NCI-H1048 (cell line): ENCODE data around the gene PTF1A.

Experiments
- DNase-seq: peaks from one replicate; lab custom pipeline; 2025; lab: John Stamatoyannopoulos, UW

PTF1A gene, protein sequence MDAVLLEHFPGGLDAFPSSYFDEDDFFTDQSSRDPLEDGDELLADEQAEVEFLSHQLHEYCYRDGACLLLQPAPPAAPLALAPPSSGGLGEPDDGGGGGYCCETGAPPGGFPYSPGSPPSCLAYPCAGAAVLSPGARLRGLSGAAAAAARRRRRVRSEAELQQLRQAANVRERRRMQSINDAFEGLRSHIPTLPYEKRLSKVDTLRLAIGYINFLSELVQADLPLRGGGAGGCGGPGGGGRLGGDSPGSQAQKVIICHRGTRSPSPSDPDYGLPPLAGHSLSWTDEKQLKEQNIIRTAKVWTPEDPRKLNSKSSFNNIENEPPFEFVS

GRCh38 chr10:23191764-23192711 is at the start of gene PTF1A:
TSS of gene PTF1A (plus strand) at chr10:23192312. CDS start at chr10:23192531, 219 bp downstream.
- DNase-seq = no peak

GRCh38 chr10:23146258-23146657 is 45.9 kb upstream of the PTF1A start:
- DNase-seq = no peak

GRCh38 chr10:23147035-23147434 is 45.1 kb upstream of the PTF1A start:
- no peak for DNase-seq

- DNase-seq = no peak
Observed at GRCh38 chr10:23148214-23148613, 43.9 kb upstream of the PTF1A start.

GRCh38 chr10:23150091-23150490 is 42.0 kb upstream of the PTF1A start:
- no peak for DNase-seq

DNA sequence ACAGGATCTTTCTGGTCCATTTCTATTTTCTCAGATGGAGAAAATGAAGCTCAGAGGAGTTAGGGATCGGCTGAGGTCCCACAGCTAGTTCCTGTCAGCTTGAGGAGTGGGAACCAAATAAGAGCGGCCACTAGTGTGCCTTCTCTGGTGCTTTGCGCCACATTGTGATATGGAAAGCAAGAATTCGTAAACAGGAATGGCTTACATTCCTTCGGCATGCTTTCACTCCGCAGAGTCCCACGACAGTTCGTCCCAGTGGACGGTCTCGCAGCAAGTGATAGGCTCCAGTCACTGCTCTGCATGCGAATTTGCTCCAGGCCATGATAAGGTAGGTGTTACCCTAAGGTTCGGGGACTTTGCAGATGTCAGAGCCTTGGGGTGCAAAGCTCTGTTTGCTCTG is 41.5 kb upstream of the PTF1A start:
- no peak for DNase-seq

- DNase-seq = no peak
Observed at GRCh38 chr10:23151071-23151470, 41.0 kb upstream of the PTF1A start.

- no peak for DNase-seq
Observed at GRCh38 chr10:23155169-23155568, 36.9 kb upstream of the PTF1A start.

DNA sequence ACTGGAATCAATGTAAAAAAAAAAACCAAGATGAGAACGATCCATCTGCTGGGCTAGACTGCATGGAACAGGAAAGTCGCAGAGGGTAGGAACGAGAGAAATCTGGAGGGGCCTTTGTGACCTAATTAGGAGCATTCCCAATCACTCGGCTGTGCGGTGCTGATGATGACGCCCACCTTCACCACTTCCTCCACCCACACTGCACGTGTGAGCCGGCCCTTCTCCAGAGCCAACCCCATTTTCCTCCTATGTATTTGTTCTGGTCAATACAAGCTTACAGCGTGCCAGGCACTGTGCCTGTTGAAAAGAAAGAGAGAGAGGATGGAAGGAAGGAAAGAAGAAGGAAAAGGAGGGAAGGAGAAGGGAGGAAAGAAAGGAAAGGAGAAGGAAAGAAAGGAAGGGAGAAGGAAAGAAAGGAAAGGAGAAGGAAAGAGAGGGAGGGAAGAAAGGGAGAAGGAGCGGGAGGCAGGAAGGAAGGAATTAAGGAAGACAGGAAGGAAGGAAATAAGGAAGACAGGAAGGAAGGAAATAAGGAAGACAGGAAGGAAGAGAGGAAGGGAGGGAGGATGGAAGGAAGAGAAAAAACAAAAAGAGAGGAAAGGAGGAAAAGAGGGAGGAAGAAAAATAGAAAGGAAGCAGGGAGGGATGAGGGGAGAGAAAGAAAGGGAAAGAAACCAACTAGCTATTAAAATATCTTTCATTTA is 35.5 kb upstream of the PTF1A start:
- DNase-seq = no peak

- no peak for DNase-seq
Observed at GRCh38 chr10:23157239-23157681, 34.9 kb upstream of the PTF1A start.

DNA sequence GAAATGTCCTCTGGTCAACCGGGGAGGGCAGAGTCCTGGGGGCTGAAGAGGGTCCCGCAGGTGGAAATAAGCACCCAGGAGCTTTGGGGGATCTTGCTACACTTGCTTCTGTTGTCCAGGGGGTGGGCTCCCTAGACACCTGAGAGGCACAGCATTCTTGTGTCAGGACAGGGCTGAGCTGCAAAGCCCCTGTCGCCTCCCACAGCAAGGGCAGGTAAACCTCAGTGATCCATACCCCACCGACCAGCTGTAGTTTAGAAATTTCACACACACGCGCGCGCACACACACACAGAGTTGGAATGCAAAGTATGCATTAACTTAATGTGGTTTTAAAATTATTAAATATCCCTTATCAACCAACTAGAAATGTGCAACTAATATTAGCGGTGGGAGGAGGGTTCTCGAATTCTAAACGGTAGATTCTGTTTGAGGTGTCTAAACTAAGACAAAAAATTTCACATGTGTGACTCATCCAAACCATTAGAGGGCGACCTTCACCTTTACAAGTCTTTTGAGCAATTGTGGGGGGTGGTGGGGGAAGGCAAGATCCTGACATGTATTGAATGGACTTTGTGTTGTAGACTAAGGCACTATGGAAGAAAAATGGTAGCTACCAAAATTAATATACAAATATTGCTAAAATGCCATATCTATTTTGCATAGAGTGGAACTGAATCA is 34.3 kb upstream of the PTF1A start:
- no peak for DNase-seq

- DNase-seq = no peak
Observed at GRCh38 chr10:23158370-23158769, 33.7 kb upstream of the PTF1A start.

- DNase-seq = peak; percentile 26
Observed at GRCh38 chr10:23171232-23171876, 20.8 kb upstream of the PTF1A start.

DNA sequence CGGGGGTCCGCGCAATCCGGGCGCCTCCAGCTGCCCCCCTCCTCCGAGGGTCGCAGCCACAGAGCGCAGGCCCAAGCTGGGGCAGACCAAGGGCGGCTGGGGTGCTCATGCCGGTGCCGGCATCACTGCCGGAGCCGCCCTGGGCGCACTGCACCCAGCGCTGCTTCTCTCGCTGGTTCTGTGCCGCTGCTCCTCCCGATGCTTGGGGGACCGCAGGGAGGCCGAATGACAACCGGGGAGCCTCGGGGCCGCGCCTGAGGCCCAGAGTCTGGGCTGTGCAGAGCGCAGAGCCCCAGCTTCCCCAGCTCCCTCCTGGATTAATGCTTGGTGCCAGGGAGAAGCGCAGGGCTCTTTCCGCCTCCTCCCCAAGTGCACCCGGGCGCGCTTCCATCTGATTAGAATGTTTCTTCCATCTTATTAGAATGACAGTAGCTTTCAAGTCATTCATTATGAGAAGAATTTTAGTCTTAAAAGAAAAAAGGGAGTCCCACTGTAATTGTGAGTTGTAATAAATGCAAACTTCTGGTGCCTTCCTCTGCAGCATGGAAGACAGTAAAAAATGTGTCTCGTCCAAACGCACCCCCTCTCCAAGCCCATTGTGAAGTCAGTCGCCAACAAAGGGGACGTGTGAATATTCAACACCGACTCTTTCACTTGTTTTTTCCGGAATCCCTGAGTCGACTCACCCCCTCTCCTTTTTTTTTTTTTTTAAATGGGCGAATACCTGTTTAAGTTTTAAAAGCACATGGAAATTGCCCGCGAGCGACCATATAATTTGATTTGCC is 19.5 kb upstream of the PTF1A start:
- no peak for DNase-seq

GRCh38 chr10:23173214-23174073 is 18.7 kb upstream of the PTF1A start:
- DNase-seq = no peak

DNA sequence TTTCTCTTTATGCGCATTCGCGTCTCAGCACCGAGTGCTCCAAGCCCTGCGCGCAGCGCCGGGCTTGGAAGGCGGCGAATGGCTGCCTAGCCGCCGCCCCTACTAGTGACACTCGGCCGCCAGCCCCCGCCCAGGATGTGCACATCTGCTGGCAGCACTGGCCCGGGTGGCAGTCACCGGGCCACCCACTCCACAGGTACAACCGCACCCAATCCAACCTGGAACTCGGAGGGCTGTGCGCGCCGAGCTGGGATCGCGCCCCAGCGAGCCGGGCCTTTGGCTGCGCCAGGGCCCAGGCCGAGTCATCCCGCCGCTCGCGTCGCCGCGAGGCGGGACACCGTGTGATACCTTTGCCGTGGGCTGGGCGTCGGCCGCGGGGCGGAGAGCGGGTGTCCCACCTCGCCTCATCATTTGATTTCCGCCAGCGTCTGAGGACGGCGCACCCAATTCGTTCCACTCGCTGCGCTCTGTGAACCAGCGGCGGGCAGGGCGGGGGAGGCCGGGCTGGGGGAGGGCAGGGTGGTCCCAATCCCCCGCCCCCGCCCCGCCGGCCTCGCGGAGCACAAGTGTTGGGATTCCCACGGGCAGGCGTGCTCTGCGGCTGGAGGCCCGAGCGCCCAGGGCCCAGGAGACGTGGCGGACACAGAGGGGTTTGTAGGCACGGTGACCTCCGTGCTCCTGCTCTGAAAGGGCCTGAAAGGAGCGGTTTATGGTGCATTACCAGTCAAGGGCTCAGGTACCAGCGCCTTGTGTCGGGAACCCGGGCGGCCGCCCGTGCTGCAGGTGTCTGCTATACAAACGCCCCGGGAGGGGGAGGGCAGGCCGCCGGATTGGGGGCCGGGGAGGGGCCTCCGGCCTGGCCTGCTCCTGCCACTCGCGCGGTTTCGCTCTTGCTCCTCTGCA is 17.8 kb upstream of the PTF1A start:
- no peak for DNase-seq

DNA sequence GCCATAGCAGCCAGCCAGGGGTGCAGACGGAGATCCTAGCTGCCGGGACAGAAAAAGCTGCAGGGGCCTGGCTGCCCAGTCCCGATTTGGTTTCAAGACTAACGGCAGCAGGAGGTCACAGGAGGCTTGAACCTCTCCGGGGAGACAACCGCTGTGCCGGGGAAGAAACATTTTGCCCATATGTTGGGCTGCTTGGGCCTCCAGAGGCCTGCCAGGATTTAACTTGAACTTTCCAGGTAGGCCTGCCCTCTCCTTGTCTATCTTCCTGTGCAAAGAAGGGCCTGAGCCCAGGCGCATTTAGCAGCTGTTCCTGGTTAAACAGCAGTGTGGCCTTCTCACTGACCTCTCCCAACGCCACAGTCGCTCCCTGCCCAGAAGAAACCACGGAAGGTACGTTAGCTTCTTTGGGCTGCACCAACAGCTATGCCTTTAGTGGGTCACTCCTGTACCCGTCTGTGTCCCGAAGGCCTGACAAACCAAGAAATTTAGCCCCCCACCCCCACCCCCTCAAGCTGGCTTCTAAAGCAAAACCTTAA is 17.1 kb upstream of the PTF1A start:
- no peak for DNase-seq

GRCh38 chr10:23186178-23186577 is 5.9 kb upstream of the PTF1A start:
- no peak for DNase-seq
